ENCODE results near the gene SEC23A. TPM values are rescaled to one million over a fixed set of nuclear protein-coding genes. Genes with fewer than 3 reads are reported as not detected.
A peak's percentile ranks its signal among the peaks of the same experiment; 100 is the strongest.

SEC23A gene
- total RNA-seq, 3 donors from 2014 or later (not counting 1 experiment from before 2014, with no cell fraction given), result 61.3 to 75.5 (median 67.8) TPM

DNA sequence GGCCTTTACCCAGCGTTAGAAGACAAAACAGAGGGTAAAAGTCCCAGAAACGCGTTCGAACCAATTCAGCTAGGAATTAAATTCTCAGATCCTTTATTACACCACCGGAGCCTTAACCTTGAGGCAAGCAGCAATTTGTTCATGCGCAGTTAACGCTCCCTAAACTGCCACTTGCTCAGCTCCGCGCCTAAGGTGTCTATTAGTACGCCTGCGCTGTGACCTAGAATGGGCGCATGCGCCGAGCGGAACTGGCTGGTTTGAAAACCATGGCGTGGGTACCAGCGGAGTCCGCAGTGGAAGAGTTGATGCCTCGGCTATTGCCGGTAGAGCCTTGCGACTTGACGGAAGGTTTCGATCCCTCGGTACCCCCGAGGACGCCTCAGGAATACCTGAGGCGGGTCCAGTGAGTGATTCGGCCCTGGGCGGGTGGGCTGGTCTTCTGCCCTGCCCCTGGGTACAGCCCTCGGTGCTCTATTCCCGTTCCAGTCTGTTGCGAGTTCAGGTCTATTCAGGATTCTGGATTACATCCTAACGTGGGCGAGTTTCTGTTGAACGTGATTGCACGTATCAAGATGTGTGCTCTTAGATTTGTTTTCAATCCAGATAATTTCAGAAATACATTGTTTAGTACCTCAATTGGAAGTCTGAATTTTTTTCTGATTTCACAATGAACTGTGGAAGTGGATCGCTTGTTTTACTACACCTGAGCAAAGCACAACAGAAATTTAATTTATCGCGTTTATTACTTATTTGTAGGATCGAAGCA, 11.2 kb upstream of the SEC23A start, which contains the start of gene GEMIN2:
TSS of gene GEMIN2 (plus strand) at position 251 of the 766 bp plus-strand sequence. CDS start at position 267, 16 bp downstream.
- peaks cover 13% of the 10 kb centered on the region for H3K36me3 ChIP-seq (ENCODE audit: control insufficient read depth, insufficient read depth, low read length)
- peak within 1 kb of the TSS; percentile 91 to 94 for H3K27ac Mint-ChIP-seq
- H3K9me3 Mint-ChIP-seq, result no peaks in the 10 kb centered on the region
- peaks cover 12 to 15% of the 10 kb centered on the region in 2 donors for H3K4me1 Mint-ChIP-seq
- H3K4me3 Mint-ChIP-seq, result peak within 1 kb of the TSS; percentile 95
- ATAC-seq, result peak; percentile 98
- no peaks in the 10 kb centered on the region for H3K9me3 ChIP-seq (ENCODE audit: control insufficient read depth, insufficient read depth, low read length)
- H3K27me3 Mint-ChIP-seq (ENCODE audit: low read depth in 2 of 2), result peaks cover 4 to 7% of the 10 kb centered on the region in 2 donors
- no peaks in the 10 kb centered on the region for H3K36me3 Mint-ChIP-seq
- intact Hi-C loops (cut with micrococcal nuclease), result loop anchor here (1.0 to 5.0 kb wide), 4 partner anchors 11 to 153 kb away; partner anchors contain the start of genes PNN, SEC23A and TRAPPC6B
- H3K4me1 ChIP-seq (ENCODE audit: control insufficient read depth, insufficient read depth, low read length), result peaks cover 5% of the 10 kb centered on the region
- under 1% methylated on average over 39 of the region's 40 CpGs for WGBS (ENCODE audit: insufficient coverage)
- TF ChIP-seq, protein P1, sequence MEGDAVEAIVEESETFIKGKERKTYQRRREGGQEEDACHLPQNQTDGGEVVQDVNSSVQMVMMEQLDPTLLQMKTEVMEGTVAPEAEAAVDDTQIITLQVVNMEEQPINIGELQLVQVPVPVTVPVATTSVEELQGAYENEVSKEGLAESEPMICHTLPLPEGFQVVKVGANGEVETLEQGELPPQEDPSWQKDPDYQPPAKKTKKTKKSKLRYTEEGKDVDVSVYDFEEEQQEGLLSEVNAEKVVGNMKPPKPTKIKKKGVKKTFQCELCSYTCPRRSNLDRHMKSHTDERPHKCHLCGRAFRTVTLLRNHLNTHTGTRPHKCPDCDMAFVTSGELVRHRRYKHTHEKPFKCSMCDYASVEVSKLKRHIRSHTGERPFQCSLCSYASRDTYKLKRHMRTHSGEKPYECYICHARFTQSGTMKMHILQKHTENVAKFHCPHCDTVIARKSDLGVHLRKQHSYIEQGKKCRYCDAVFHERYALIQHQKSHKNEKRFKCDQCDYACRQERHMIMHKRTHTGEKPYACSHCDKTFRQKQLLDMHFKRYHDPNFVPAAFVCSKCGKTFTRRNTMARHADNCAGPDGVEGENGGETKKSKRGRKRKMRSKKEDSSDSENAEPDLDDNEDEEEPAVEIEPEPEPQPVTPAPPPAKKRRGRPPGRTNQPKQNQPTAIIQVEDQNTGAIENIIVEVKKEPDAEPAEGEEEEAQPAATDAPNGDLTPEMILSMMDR (IDR thresholded peaks at IDR 0.05), result no peak
- peak within 1 kb of the TSS; percentile 83 for H3K27ac ChIP-seq (ENCODE audit: low read length)
- DNase-seq, result peak; percentile 91 to 98
- H3K27me3 ChIP-seq (ENCODE audit: control insufficient read depth, insufficient read depth, low read length), result no peaks in the 10 kb centered on the region
- H3K4me3 ChIP-seq (ENCODE audit: low read length), result peak within 1 kb of the TSS; percentile 85

DNA sequence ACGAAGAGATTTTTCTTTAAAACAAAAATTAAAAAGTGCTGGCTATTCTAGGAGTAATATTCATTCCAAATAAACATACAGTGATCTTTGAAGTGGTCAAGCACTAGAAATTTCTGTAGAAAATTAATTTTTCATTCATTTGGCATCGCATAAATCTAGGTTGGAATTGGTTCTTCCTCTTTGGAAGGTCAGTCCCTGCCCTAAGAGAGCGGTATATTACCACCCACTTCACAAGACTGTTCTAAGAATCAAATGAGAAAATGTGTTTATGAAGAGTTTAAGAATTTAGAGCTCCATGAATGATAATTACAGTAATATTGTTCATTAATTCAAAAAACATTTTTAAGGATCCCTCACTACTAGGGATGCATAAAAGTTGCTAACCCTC, 10.6 kb upstream of the SEC23A start:
- H3K27ac Mint-ChIP-seq, result peak overlapping the region; percentile 91 to 94
- Histone ChIP-seq H3K27ac (ENCODE audit: low read length) (peak overlapping the region; percentile 83), H3K36me3 (ENCODE audit: control insufficient read depth, insufficient read depth, low read length) (peaks cover 7% of the 10 kb centered on the region), H3K27me3 (ENCODE audit: control insufficient read depth, insufficient read depth, low read length) (no peaks in the 10 kb centered on the region), H3K4me3 (ENCODE audit: low read length) (peak overlapping the region; percentile 85), H3K4me1 (ENCODE audit: control insufficient read depth, insufficient read depth, low read length) (peaks cover 5% of the 10 kb centered on the region), H3K9me3 (ENCODE audit: control insufficient read depth, insufficient read depth, low read length) (no peaks in the 10 kb centered on the region)
- H3K36me3 Mint-ChIP-seq, result no peaks in the 10 kb centered on the region
- peaks cover 4 to 7% of the 10 kb centered on the region in 2 donors for H3K27me3 Mint-ChIP-seq (ENCODE audit: low read depth in 2 of 2)
- DNase-seq (no peak), ATAC-seq (no peak)
- WGBS (ENCODE audit: insufficient coverage), result 100% methylated on average over 1 of the region's 3 CpGs
- intact Hi-C loops (cut with micrococcal nuclease), result loop anchor here (1.0 to 5.0 kb wide), 4 partner anchors 10 to 154 kb away; partner anchors contain the start of genes PNN, SEC23A and TRAPPC6B
- no peaks in the 10 kb centered on the region for H3K9me3 Mint-ChIP-seq
- peaks cover 12 to 15% of the 10 kb centered on the region in 2 donors for H3K4me1 Mint-ChIP-seq
- peak overlapping the region; percentile 95 for H3K4me3 Mint-ChIP-seq
- TF ChIP-seq, protein P1 (IDR thresholded peaks at IDR 0.05), result no peak

DNA sequence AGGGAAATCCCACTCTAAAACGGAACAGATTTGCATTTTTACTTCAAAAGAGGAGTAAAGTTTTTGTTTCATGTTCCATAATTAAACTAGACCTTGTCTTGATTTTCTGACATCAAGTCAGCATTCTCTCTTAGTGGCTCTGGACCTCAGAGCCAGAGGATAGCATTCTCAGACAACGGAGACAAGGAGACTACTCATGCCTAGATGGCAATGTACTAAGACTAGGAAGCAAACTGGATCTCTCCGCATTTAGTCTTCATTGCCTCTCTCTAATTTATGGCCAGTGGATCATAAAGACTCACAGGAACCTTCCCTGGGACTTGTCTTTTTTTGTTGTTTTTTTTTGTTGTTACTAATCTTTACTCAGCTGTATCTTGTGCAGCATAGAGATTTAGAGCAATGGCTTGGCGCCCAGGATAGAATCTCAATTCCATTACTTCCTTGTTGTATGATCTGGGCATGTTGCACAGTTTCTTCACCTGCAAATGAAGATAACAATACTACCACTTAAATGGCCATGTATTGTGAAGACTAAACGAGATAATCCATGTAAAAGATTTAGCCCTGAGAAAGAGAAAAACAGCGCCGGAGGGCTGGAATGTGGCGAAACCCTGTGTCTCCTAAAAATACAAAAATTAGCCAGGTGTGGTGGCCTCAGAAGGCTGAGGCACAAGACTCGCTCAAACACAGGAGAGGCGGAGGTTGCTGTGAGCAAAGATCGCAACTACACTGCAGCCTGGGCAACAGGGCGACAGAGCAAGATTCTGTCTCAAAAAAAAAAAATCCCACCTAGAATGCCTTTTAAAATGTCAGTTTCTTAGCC, 7.1 kb upstream of the SEC23A start:
- H3K4me1 Mint-ChIP-seq, result peaks cover 10 to 14% of the 10 kb centered on the region in 2 donors
- peaks cover 5% of the 10 kb centered on the region for H3K4me1 ChIP-seq (ENCODE audit: control insufficient read depth, insufficient read depth, low read length)
- TF ChIP-seq, protein P1 (IDR thresholded peaks at IDR 0.05), result no peak
- no peaks in the 10 kb centered on the region for H3K9me3 ChIP-seq (ENCODE audit: control insufficient read depth, insufficient read depth, low read length)
- H3K27me3 ChIP-seq (ENCODE audit: control insufficient read depth, insufficient read depth, low read length), result no peaks in the 10 kb centered on the region
- no peak overlapping the region for H3K27ac ChIP-seq (ENCODE audit: low read length)
- no peak overlapping the region for H3K27ac Mint-ChIP-seq
- no peaks in the 10 kb centered on the region for H3K36me3 ChIP-seq (ENCODE audit: control insufficient read depth, insufficient read depth, low read length)
- DNase-seq (no peak), ATAC-seq (no peak)
- no peaks in the 10 kb centered on the region for H3K9me3 Mint-ChIP-seq
- H3K4me3 Mint-ChIP-seq, result no peak overlapping the region
- H3K4me3 ChIP-seq (ENCODE audit: low read length), result no peak overlapping the region
- whole genome bisulfite sequencing (ENCODE audit: insufficient coverage), result 93% methylated on average over 11 of the region's 12 CpGs
- peaks cover 4 to 7% of the 10 kb centered on the region in 2 donors for H3K27me3 Mint-ChIP-seq (ENCODE audit: low read depth in 2 of 2)
- H3K36me3 Mint-ChIP-seq, result no peaks in the 10 kb centered on the region
- intact Hi-C loops (cut with micrococcal nuclease), result loop anchor here (5.0 kb wide), 1 partner anchor 157 kb away; no protein-coding TSS in a partner anchor

Measured in natural killer cell (primary cell).